Esophagus squamous epithelium (tissue), 5 donors: Measurements from ENCODE around the gene INPP5F. TPM values are rescaled to one million over a fixed set of nuclear protein-coding genes. Genes with fewer than 3 reads are reported as not detected.

Experiments
- DNase-seq: peaks from one replicate; lab custom pipeline; 2025; lab: John Stamatoyannopoulos, UW
- H3K27ac ChIP-seq, 4 donors: fragments of 200-600 bp; sonication (generic); one replicate each; pipeline ENCODE4 v1.5.1; 2016 to 2019; ENCODE audit warnings: mild to moderate bottlenecking in 1 of 4
- H3K27me3 ChIP-seq, 4 donors: fragments of 200-600 bp; sonication (generic); 1 replicate in 3 of 4; 2 replicates in 1 of 4; pipeline versions ENCODE4 v1.5.1 to v1.6.0; 2017 to 2021; ENCODE audit warnings: antibody characterized with exemption in 1 of 4
- H3K36me3 ChIP-seq, 3 donors: fragments of 200-600 bp; sonication (generic); one replicate each; pipeline ENCODE4 v1.5.1; 2016 to 2019
- H3K4me1 ChIP-seq, 3 donors: fragments of 200-600 bp; sonication (generic); one replicate each; pipeline ENCODE4 v1.5.1; 2017 to 2019
- H3K4me3 ChIP-seq, 4 donors: fragments of 200-600 bp; sonication (generic); 1 replicate in 3 of 4; 2 replicates in 1 of 4; pipeline ENCODE4 v1.5.1; 2016 to 2019; ENCODE audit warnings: mild to moderate bottlenecking in 2 of 4, moderate library complexity in 1 of 4
- H3K9me3 ChIP-seq, 3 donors: fragments of 200-600 bp; sonication (generic); one replicate each; pipeline ENCODE4 v1.5.1; 2016 to 2019
- POLR2A ChIP-seq, 4 donors: fragments of 450-650 bp; IDR thresholded peaks; one replicate each; pipeline ENCODE4 v1.6.1; 2017; ENCODE audit warnings: antibody characterized with exemption in 4 of 4, mild to moderate bottlenecking in 4 of 4, moderate library complexity in 3 of 4
- whole genome bisulfite sequencing, 2 donors: methylation state at CpG; one replicate each; pipeline ENCODE4 v1.1.5; 2018; 5-methylcytosine and 5-hydroxymethylcytosine counted together
- intact Hi-C: fragments of 100-400 bp; cut with DNase I; formaldehyde crosslinking; loops from one replicate; pipeline ENCODE4 v1.15.0; 2022
- total RNA-seq, 4 donors: library from RNA; depleted of rRNA; stranded (reverse); fragments of >200 nt; gene quantifications; one replicate each; pipeline ENCODE4 v1.1.0, GENCODE V29; 2016
- TF ChIP-seq, protein P1 (sequence below), 6 experiments: fragments of 450-650 bp in 4 of 6; fragments of 200-600 bp in 2 of 6; sonication (generic) in 2 of 6; IDR thresholded peaks; one replicate each; pipeline ENCODE4 v1.5.1; 2016 to 2019; ENCODE audit warnings: antibody characterized with exemption in 6 of 6, mild to moderate bottlenecking in 4 of 6, moderate library complexity in 4 of 6
- donor health status: DM: yes; HTN: yes; CAD: no.

Gene INPP5F
- total RNA-seq, 4 donors from 2014 or later: 5.3 to 11.4 (median 9.4) TPM

DNA sequence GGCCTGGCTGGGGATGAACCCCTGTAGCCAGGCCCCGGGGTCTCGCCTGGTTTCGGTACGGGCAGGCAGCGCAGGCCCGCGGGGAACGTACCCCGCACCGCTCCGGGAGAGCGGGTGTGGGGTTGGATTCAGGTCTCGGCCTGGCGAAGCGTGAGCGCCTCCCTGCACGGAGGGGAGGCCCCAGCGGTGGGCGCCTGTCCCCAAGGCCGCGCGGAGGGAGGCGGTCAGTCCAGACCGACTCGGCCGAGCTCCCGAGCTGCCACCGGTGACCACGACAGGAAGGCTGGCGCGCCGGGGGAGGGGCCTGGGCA lies 378 bp upstream of the INPP5F start:
- no peak for DNase-seq
- H3K4me1 ChIP-seq: peaks cover 6 to 45% (median 23%) of the 10 kb centered on the region in 3 donors
- intact Hi-C loops: loop anchor here (5.0 kb wide), 1 partner anchor 38 kb away; no protein-coding TSS in a partner anchor
- H3K9me3 ChIP-seq: no peaks in the 10 kb centered on the region
- H3K4me3 ChIP-seq: peak overlapping the region; percentile 59 to 93 (median 90)
- WGBS, 2 donors: 2% methylated on average over 7 of the region's 32 CpGs; no CpG with 5 or more reads in 1 of the 2 donors
- H3K27ac ChIP-seq: peak overlapping the region; percentile 86 to 98 (median 92)
- peak in 3 of 4 donors; percentile 36 to 77 (median 68) for TF ChIP-seq POLR2A (IDR thresholded peaks at IDR 0.05)
- TF ChIP-seq, protein P1, sequence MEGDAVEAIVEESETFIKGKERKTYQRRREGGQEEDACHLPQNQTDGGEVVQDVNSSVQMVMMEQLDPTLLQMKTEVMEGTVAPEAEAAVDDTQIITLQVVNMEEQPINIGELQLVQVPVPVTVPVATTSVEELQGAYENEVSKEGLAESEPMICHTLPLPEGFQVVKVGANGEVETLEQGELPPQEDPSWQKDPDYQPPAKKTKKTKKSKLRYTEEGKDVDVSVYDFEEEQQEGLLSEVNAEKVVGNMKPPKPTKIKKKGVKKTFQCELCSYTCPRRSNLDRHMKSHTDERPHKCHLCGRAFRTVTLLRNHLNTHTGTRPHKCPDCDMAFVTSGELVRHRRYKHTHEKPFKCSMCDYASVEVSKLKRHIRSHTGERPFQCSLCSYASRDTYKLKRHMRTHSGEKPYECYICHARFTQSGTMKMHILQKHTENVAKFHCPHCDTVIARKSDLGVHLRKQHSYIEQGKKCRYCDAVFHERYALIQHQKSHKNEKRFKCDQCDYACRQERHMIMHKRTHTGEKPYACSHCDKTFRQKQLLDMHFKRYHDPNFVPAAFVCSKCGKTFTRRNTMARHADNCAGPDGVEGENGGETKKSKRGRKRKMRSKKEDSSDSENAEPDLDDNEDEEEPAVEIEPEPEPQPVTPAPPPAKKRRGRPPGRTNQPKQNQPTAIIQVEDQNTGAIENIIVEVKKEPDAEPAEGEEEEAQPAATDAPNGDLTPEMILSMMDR (IDR thresholded peaks at IDR 0.05): no peak
- no peaks in the 10 kb centered on the region for H3K36me3 ChIP-seq
- H3K27me3 ChIP-seq: no peaks in the 10 kb centered on the region

DNA sequence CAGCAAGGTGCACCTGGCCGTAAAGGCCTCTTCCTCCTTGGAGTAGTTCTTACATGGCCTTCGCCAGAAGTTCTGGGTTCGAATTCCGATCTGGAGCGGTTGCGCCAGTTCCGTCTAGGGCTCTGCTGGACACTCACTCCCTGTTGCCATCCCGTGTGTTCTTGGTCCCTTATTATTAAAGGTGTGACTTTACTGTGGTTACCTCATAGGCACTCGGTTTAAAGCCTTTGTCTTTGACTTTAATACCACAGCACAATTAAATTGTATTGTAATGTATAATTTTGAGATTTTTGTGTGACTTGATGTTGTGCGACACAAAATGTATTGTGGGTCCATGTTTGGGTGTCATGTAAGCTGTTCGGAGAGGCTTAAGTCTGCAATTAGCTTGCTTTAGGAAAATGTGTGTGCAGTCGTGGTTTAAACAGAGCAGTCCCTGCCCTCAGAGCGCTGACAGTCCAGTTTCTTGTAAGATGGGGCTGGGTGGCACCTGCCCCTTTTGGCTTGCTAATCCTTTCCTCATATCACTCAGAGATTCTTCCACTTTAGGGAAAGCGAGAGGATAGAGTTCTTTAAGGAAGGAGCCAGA lies 919 bp downstream of the INPP5F start:
- 33 to 48% methylated on average over 14 of the region's 14 CpGs for WGBS, 2 donors
- no peaks in the 10 kb centered on the region for H3K9me3 ChIP-seq
- peaks cover 6 to 45% (median 23%) of the 10 kb centered on the region in 3 donors for H3K4me1 ChIP-seq
- no peak for DNase-seq
- H3K27ac ChIP-seq: peak overlapping the region; percentile 86 to 97 (median 88)
- intact Hi-C loops: loop anchor here (5.0 kb wide), 1 partner anchor 39 kb away; no protein-coding TSS in a partner anchor
- H3K36me3 ChIP-seq: no peaks in the 10 kb centered on the region
- H3K4me3 ChIP-seq: peak overlapping the region; percentile 59 to 93 (median 90)
- no peaks in the 10 kb centered on the region for H3K27me3 ChIP-seq
- TF ChIP-seq POLR2A (IDR thresholded peaks at IDR 0.05): no peak
- TF ChIP-seq, protein P1 (IDR thresholded peaks at IDR 0.05): no peak

DNA sequence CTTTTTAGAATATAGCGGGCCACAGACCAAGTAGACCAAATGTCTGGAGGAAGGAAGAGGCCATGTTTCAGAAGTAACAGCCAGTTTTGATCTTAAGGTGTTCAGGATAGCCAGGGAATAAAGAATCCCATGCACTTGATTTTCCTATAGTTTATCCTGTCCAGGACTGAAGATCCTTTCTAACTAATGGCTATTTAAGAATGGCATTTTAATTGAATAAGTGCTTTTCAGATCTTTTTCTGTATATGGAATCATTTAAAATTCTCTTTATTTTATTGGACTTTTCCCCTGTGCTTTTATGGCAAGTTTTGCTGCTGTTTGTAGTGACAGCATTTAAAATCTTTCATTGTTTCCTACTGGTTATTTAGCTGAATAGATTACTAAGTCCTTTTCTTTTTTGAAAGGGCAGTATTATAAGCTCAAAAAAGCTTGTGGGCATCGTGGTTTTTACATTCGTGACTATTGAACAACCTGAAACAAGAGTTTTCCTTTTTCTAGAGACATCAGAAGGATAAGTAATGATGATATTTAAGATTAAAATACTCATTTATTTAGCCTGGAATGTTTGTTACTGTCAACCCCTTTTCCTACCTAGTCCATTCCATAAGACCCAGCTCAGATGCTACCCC lies 2.4 kb downstream of the INPP5F start:
- no peak for DNase-seq
- peaks cover 6 to 52% (median 23%) of the 10 kb centered on the region in 3 donors for H3K4me1 ChIP-seq
- H3K27me3 ChIP-seq: no peaks in the 10 kb centered on the region
- peak overlapping the region in 2 of 4 donors; percentile 28 to 43 for H3K27ac ChIP-seq
- no peaks in the 10 kb centered on the region for H3K36me3 ChIP-seq
- WGBS, 2 donors: 44 to 57% methylated on average over 3 of the region's 3 CpGs
- TF ChIP-seq, protein P1 (IDR thresholded peaks at IDR 0.05): no peak
- no peak for TF ChIP-seq POLR2A (IDR thresholded peaks at IDR 0.05)
- intact Hi-C loops: loop anchor here (5.0 kb wide), 1 partner anchor 41 kb away; no protein-coding TSS in a partner anchor
- no peaks in the 10 kb centered on the region for H3K9me3 ChIP-seq
- H3K4me3 ChIP-seq: no peak overlapping the region

DNA sequence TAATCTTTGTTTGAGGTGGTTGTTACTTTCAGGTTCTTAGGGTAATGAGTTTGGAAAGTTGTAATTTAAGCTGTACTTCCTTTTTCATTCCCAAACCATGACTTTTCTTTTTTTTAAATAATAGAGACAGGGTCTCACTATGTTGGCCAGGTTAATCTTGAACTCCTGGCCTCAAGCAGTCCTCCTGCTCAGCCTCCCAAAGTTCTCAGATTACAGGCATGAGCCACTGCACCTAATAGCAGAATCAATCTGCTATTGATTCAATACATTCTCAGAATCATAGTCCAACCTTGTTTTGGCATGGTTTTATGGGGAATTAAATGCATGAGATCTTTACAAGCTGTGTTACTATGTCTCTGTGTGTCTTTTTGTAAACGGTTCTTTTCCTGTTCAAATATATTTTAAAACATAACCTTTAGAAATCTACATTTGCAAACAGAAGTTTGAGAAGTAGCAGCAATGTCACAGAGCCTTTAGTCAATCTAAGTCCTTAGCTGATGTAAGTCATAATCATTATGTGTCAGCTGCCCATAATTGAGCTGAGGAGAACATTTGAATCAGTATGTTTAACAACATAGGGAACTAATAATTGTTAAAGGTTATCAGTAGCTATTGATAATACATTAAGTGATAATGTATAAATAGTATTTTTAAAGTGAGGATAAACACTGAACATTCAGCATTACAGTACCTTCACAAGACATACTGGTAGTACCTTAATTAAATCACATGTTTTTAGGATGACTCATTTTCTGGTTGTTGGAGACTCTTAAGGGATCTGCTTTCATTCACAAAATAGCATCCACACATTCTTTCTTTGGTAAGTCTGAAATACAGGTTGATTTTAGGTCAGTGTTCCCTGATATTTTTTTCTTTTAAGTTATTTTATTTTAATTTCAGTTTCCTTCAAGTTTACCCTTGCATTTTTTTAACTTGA lies 8.8 kb downstream of the INPP5F start:
- Histone ChIP-seq H3K9me3 (no peaks in the 10 kb centered on the region), H3K4me1 (peaks cover 9 to 53% (median 21%) of the 10 kb centered on the region in 3 donors), H3K27ac (no peak overlapping the region), H3K27me3 (no peaks in the 10 kb centered on the region), H3K4me3 (no peak overlapping the region), H3K36me3 (no peaks in the 10 kb centered on the region)
- WGBS, 2 donors: 35 to 48% methylated on average over 1 of the region's 1 CpG
- DNase-seq: no peak
- TF ChIP-seq, protein P1 (IDR thresholded peaks at IDR 0.05): no peak
- TF ChIP-seq POLR2A (IDR thresholded peaks at IDR 0.05): no peak
- intact Hi-C loops: no loop called here
